GM23338 (cell line): Measurements from ENCODE around the gene CHCHD5. TPM values are rescaled to one million over a fixed set of nuclear protein-coding genes. Genes with fewer than 3 reads are reported as not detected.

Experiments used
- ATAC-seq: fragments of 200-7000 bp; cut with Tn5 transposase; 3 replicates; pipeline ENCODE4 v1.9.1; 2020
- DNase-seq: peaks from one replicate; pipeline ENCODE4 v3.0.0-alpha.2; 2015; ENCODE audit warnings: low spot score
- H2AFZ ChIP-seq: fragments of 200-600 bp; sonication (generic); 2 replicates; pipeline ENCODE4 v1.8.0; 2016; ENCODE audit warnings: antibody characterized with exemption, mild to moderate bottlenecking, moderate library complexity
- H3F3A ChIP-seq: fragments of 200-600 bp; sonication (generic); replicated peaks from 2 replicates; pipeline ENCODE4 v1.8.0; 2017; ENCODE audit warnings: antibody characterized with exemption, mixed run types, low read depth
- H3K27ac ChIP-seq: fragments of 200-600 bp; sonication (generic); 2 replicates; pipeline ENCODE4 v1.6.1; 2016; ENCODE audit warnings: low read depth
- H3K27me3 ChIP-seq: fragments of 200-600 bp; sonication (generic); 2 replicates; pipeline ENCODE4 v1.8.0; 2016; ENCODE audit warnings: mild to moderate bottlenecking, mixed run types, moderate library complexity; ENCODE audit not compliant: insufficient read depth
- H3K36me3 ChIP-seq: fragments of 200-600 bp; sonication (generic); 2 replicates; pipeline ENCODE4 v1.8.0; 2016; ENCODE audit warnings: mild to moderate bottlenecking; ENCODE audit not compliant: insufficient read depth
- H3K4me1 ChIP-seq: fragments of 200-600 bp; sonication (generic); 2 replicates; pipeline ENCODE4 v1.8.0; 2016; ENCODE audit warnings: mild to moderate bottlenecking, moderate library complexity; ENCODE audit not compliant: insufficient read depth
- H3K4me2 ChIP-seq: fragments of 200-600 bp; sonication (generic); 2 replicates; pipeline ENCODE4 v1.7.1; 2017; ENCODE audit warnings: mixed run types
- H3K4me3 ChIP-seq: fragments of 200-600 bp; sonication (generic); 2 replicates; pipeline ENCODE4 v1.6.1; 2016; ENCODE audit warnings: mixed run types
- H3K79me2 ChIP-seq: fragments of 200-600 bp; sonication (generic); replicated peaks from 2 replicates; pipeline ENCODE4 v1.8.0; 2017; ENCODE audit warnings: mild to moderate bottlenecking; ENCODE audit not compliant: insufficient read depth
- H3K9me2 ChIP-seq: fragments of 200-600 bp; sonication (generic); 2 replicates; pipeline ENCODE4 v1.8.0; 2017; ENCODE audit not compliant: insufficient read depth
- H4K20me1 ChIP-seq: fragments of 200-600 bp; sonication (generic); replicated peaks from 2 replicates; pipeline ENCODE4 v1.8.0; 2017; ENCODE audit warnings: mild to moderate bottlenecking; ENCODE audit not compliant: insufficient read depth
- H3K27ac Mint-ChIP-seq: 2 replicates; pipeline ENCODE4 v1.8.0; 2020; ENCODE audit warnings: inconsistent platforms, mild to moderate bottlenecking, moderate library complexity, mixed read lengths
- H3K27me3 Mint-ChIP-seq: 3 replicates; pipeline ENCODE4 v1.8.0; 2022; ENCODE audit warnings: low read depth, mild to moderate bottlenecking, moderate library complexity, mixed read lengths, inconsistent platforms; ENCODE audit not compliant: insufficient read depth, poor library complexity
- H3K36me3 Mint-ChIP-seq: 3 replicates; pipeline ENCODE4 v1.8.0; 2021; ENCODE audit warnings: low read depth, mild to moderate bottlenecking, inconsistent platforms, moderate library complexity, mixed read lengths
- H3K4me1 Mint-ChIP-seq: 3 replicates; pipeline ENCODE4 v1.8.0; 2020; ENCODE audit warnings: mild to moderate bottlenecking, inconsistent platforms, mixed read lengths
- H3K4me3 Mint-ChIP-seq: 3 replicates; pipeline ENCODE4 v1.8.0; 2021; ENCODE audit warnings: moderate library complexity, mild to moderate bottlenecking, inconsistent platforms, mixed read lengths
- H3K9me3 Mint-ChIP-seq: 3 replicates; pipeline ENCODE4 v1.8.0; 2020; ENCODE audit warnings: moderate library complexity, mild to moderate bottlenecking, inconsistent platforms, mixed read lengths
- CREB1 ChIP-seq: fragments of 250-450 bp; sonication (Bioruptor Pico); IDR thresholded peaks from 2 replicates; pipeline ENCODE4 v1.5.0; 2020; ENCODE audit warnings: low read depth, mild to moderate bottlenecking, moderate library complexity
- EZH2 ChIP-seq: fragments of 200-600 bp; sonication (generic); IDR thresholded peaks from one replicate; pipeline ENCODE4 v1.8.0; 2017; ENCODE audit warnings: antibody characterized with exemption, mild to moderate bottlenecking, low read depth; ENCODE audit not compliant: unreplicated experiment
- EZH2phosphoT487 ChIP-seq: fragments of 200-600 bp; sonication (generic); IDR thresholded peaks from one replicate; pipeline ENCODE4 v1.8.1; 2018; ENCODE audit warnings: antibody characterized with exemption; ENCODE audit not compliant: unreplicated experiment
- STAT1 ChIP-seq: IDR thresholded peaks from one replicate; pipeline ENCODE4 v1.6.1; 2016; ENCODE audit warnings: antibody characterized with exemption; ENCODE audit not compliant: unreplicated experiment
- ZNF114 ChIP-seq: fragments of 250-450 bp; sonication (Bioruptor Pico); IDR thresholded peaks from 2 replicates; pipeline ENCODE4 v1.5.0; 2020; ENCODE audit warnings: mild to moderate bottlenecking, moderate library complexity
- ZNF331 ChIP-seq: fragments of 250-450 bp; sonication (Bioruptor Pico); IDR thresholded peaks from 2 replicates; pipeline ENCODE4 v1.5.0; 2020; ENCODE audit warnings: low read depth, mild to moderate bottlenecking, moderate library complexity
- polyA plus RNA-seq: library from polyadenylated mRNA; unstranded; fragments of >200 nt; fragmentation: Nextera tagmentation; extraction: Ambion mirVana; gene quantifications from 2 replicates; pipeline ENCODE4 v1.2.1, GENCODE V29; 2016
- total RNA-seq: library from RNA; depleted of rRNA; stranded (reverse); fragments of >200 nt; shearing (Covaris generic); gene quantifications from 2 replicates; pipeline ENCODE4 v1.2.3, GENCODE V29; 2014
- TF ChIP-seq, protein P1 (sequence below): IDR thresholded peaks from 2 replicates; pipeline ENCODE4 v1.6.1; 2016; ENCODE audit warnings: antibody characterized with exemption
- TF ChIP-seq, protein P2 (sequence below): IDR thresholded peaks from one replicate; pipeline ENCODE4 v1.6.1; 2018; ENCODE audit warnings: antibody characterized with exemption; ENCODE audit not compliant: unreplicated experiment

CHCHD5 gene
- total and polyA plus RNA-seq, 2 experiments from 2014 or later = 15.5 to 69.9 TPM

DNA sequence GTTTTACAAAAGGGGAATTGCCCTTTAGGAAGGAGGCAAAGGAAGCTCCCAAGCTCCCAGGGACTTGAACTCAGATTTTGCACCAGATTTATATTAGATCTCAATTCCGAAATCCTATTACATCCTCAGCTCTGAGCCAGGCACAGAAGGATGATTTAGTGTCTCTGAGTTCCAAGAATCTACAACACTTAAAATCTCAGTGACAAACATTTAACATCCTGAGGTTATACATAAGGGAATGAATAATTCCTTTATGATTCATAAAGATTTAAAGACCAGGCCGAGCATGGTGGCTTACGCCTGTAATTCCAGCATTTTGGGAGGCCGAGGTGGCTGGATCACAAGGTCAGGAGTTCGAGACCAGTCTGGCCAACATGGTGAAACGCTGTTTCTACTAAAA, 44.8 kb downstream of the CHCHD5 start:
- Histone ChIP-seq H3K79me2 (no peaks in the 10 kb centered on the region), H3K4me1 (peaks cover 16% of the 10 kb centered on the region), H4K20me1 (no peaks in the 10 kb centered on the region), H3F3A (no peaks in the 10 kb centered on the region), H3K27ac (no peak overlapping the region), H3K9me2 (no peaks in the 10 kb centered on the region), H3K4me2 (no peak overlapping the region), H3K27me3 (no peaks in the 10 kb centered on the region), H3K4me3 (no peak overlapping the region), H3K36me3 (no peaks in the 10 kb centered on the region), H2AFZ (no peak overlapping the region)
- Mint-ChIP-seq H3K36me3 (no peaks in the 10 kb centered on the region), H3K9me3 (no peaks in the 10 kb centered on the region), H3K4me3 (no peak overlapping the region), H3K27ac (no peak overlapping the region), H3K4me1 (peaks cover 25% of the 10 kb centered on the region), H3K27me3 (peaks cover 8% of the 10 kb centered on the region)
- TF ChIP-seq ZNF331 (CRISPR knock-in tag) = no peak
- TF ChIP-seq EZH2phosphoT487 = no peak
- ATAC-seq (no peak), DNase-seq (no peak)

DNA sequence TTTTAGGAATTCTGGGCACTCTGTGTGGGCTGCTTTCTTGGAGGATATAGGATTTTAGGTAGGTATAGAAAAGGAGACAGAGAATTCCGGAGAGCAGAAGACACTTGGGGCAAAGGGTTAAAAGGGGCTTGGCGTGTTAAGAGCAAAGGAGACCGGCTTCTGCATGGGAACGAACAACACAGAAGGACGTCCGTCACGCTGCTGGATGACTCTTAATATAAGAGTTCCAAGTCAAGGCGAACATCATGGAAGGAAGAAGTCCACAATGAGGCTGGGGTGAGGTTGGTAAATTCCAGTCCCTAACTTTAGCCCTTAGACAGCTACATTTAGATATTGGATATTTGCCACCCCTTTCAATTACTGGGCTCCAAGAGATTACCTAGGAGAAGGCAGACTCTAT, 45.4 kb downstream of the CHCHD5 start:
- no peak overlapping the region for H3K27ac ChIP-seq
- H3K9me2 ChIP-seq = no peaks in the 10 kb centered on the region
- H3K36me3 Mint-ChIP-seq = no peaks in the 10 kb centered on the region
- no peaks in the 10 kb centered on the region for H4K20me1 ChIP-seq
- peak overlapping the region; percentile 97 for H2AFZ ChIP-seq
- H3K27ac Mint-ChIP-seq = no peak overlapping the region
- no peak overlapping the region for H3K4me3 ChIP-seq
- peaks cover 8% of the 10 kb centered on the region for H3K27me3 Mint-ChIP-seq
- H3K4me3 Mint-ChIP-seq = no peak overlapping the region
- H3K4me1 ChIP-seq = peaks cover 16% of the 10 kb centered on the region
- DNase-seq = no peak
- no peaks in the 10 kb centered on the region for H3F3A ChIP-seq
- 0 out of 2 replicates have a peak overlapping the region, but pooled peaks have one; percentile 31 for H3K4me2 ChIP-seq
- no peaks in the 10 kb centered on the region for H3K9me3 Mint-ChIP-seq
- no peak for ATAC-seq
- peaks cover 25% of the 10 kb centered on the region for H3K4me1 Mint-ChIP-seq
- H3K79me2 ChIP-seq = no peaks in the 10 kb centered on the region
- H3K27me3 ChIP-seq = no peaks in the 10 kb centered on the region
- TF ChIP-seq, protein P1, sequence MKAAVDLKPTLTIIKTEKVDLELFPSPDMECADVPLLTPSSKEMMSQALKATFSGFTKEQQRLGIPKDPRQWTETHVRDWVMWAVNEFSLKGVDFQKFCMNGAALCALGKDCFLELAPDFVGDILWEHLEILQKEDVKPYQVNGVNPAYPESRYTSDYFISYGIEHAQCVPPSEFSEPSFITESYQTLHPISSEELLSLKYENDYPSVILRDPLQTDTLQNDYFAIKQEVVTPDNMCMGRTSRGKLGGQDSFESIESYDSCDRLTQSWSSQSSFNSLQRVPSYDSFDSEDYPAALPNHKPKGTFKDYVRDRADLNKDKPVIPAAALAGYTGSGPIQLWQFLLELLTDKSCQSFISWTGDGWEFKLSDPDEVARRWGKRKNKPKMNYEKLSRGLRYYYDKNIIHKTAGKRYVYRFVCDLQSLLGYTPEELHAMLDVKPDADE = no peak
- no peak for TF ChIP-seq ZNF114
- TF ChIP-seq EZH2phosphoT487 = no peak
- no peak for TF ChIP-seq STAT1
- TF ChIP-seq EZH2 = no peak
- no peaks in the 10 kb centered on the region for H3K36me3 ChIP-seq

DNA sequence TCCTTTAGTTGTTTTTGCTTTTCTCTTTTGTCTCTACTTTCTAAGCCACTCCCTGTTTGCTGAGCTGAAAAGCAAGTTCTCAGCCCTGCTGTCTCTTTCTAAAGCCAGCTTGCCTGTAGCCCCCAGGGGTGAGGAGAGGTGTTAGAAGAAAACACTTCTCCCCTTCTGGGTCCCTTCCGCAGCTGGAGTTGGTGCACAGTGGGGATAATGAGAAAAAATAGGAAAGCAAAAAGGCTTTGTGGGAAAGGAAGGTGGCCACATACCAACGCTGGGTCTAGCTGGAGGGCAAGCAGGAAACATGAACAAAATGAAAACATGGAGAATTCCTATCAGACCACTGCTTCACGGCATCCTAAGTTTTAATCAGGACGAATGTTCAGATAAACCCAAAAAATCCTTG, 45.9 kb downstream of the CHCHD5 start:
- Histone ChIP-seq H3K9me2 (no peaks in the 10 kb centered on the region), H3K27me3 (no peaks in the 10 kb centered on the region), H3K79me2 (no peaks in the 10 kb centered on the region), H4K20me1 (no peaks in the 10 kb centered on the region), H3K4me2 (0 out of 2 replicates have a peak overlapping the region, but pooled peaks have one; percentile 31), H3F3A (no peaks in the 10 kb centered on the region), H3K36me3 (no peaks in the 10 kb centered on the region), H3K27ac (no peak overlapping the region), H2AFZ (peak overlapping the region; percentile 97), H3K4me1 (peaks cover 16% of the 10 kb centered on the region), H3K4me3 (no peak overlapping the region)
- ATAC-seq = peak; percentile 22; the same call in 2 of the 3 replicates
- Mint-ChIP-seq H3K9me3 (no peaks in the 10 kb centered on the region), H3K4me3 (no peak overlapping the region), H3K27me3 (peaks cover 8% of the 10 kb centered on the region), H3K27ac (peak overlapping the region; percentile 84; the same call in 1 of the 2 replicates), H3K36me3 (no peaks in the 10 kb centered on the region), H3K4me1 (peaks cover 25% of the 10 kb centered on the region)
- DNase-seq = no peak
- TF ChIP-seq CREB1 (CRISPR knock-in tag) (no peak), ZNF331 (CRISPR knock-in tag) (no peak), EZH2 (no peak)
- TF ChIP-seq, protein P2, sequence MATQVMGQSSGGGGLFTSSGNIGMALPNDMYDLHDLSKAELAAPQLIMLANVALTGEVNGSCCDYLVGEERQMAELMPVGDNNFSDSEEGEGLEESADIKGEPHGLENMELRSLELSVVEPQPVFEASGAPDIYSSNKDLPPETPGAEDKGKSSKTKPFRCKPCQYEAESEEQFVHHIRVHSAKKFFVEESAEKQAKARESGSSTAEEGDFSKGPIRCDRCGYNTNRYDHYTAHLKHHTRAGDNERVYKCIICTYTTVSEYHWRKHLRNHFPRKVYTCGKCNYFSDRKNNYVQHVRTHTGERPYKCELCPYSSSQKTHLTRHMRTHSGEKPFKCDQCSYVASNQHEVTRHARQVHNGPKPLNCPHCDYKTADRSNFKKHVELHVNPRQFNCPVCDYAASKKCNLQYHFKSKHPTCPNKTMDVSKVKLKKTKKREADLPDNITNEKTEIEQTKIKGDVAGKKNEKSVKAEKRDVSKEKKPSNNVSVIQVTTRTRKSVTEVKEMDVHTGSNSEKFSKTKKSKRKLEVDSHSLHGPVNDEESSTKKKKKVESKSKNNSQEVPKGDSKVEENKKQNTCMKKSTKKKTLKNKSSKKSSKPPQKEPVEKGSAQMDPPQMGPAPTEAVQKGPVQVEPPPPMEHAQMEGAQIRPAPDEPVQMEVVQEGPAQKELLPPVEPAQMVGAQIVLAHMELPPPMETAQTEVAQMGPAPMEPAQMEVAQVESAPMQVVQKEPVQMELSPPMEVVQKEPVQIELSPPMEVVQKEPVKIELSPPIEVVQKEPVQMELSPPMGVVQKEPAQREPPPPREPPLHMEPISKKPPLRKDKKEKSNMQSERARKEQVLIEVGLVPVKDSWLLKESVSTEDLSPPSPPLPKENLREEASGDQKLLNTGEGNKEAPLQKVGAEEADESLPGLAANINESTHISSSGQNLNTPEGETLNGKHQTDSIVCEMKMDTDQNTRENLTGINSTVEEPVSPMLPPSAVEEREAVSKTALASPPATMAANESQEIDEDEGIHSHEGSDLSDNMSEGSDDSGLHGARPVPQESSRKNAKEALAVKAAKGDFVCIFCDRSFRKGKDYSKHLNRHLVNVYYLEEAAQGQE = no peak
